Central memory CD4-positive, alpha-beta T cell (primary cell): ENCODE results near the gene UNKL.

Source experiments
- DNase-seq: peaks from one replicate; pipeline ENCODE4 v3.0.0; 2022

The UNKL gene

GRCh38 chr16:1430759-1431496 lies 16.4 kb upstream of the UNKL start, which contains the start of gene PERCC1:
TSS of gene PERCC1 (plus strand) at chr16:1431078. CDS start at chr16:1432594, 1,516 bp downstream.
- no peak for DNase-seq

GRCh38 chr16:1430214-1430758 lies 15.8 kb upstream of the UNKL start:
- DNase-seq: no peak

- no peak for DNase-seq
Observed at GRCh38 chr16:1429631-1430030, 15.1 kb upstream of the UNKL start.

GRCh38 chr16:1429012-1429411 lies 14.5 kb upstream of the UNKL start:
- DNase-seq: no peak

- no peak for DNase-seq
Observed at GRCh38 chr16:1428511-1428910, 14.0 kb upstream of the UNKL start.

- DNase-seq: no peak
Observed at GRCh38 chr16:1427473-1428461, 13.3 kb upstream of the UNKL start.

GRCh38 chr16:1426734-1427471 lies 12.4 kb upstream of the UNKL start:
- no peak for DNase-seq

- DNase-seq: no peak
Observed at GRCh38 chr16:1425616-1426370, 11.3 kb upstream of the UNKL start.

- no peak for DNase-seq
Observed at GRCh38 chr16:1424028-1424427, 9.5 kb upstream of the UNKL start.

GRCh38 chr16:1422076-1422475 lies 7.6 kb upstream of the UNKL start:
- DNase-seq: no peak

GRCh38 chr16:1420111-1420539 lies 5.6 kb upstream of the UNKL start:
- no peak for DNase-seq

- no peak for DNase-seq
Observed at GRCh38 chr16:1416521-1416941, 2.0 kb upstream of the UNKL start.

- DNase-seq: peak; percentile 48
Observed at GRCh38 chr16:1413684-1414531, 596 bp downstream of the UNKL start.

GRCh38 chr16:1412847-1413246 lies 1.7 kb downstream of the UNKL start:
- no peak for DNase-seq

GRCh38 chr16:1408171-1408837 lies 6.2 kb downstream of the UNKL start:
- peak; percentile 89 for DNase-seq

- no peak for DNase-seq
Observed at GRCh38 chr16:1407753-1408152, 6.8 kb downstream of the UNKL start.

GRCh38 chr16:1403733-1404132 lies 10.8 kb downstream of the UNKL start:
- DNase-seq: no peak

GRCh38 chr16:1403036-1403435 lies 11.5 kb downstream of the UNKL start:
- DNase-seq: no peak

GRCh38 chr16:1401758-1402154 lies 12.7 kb downstream of the UNKL start:
- no peak for DNase-seq

- no peak for DNase-seq
Observed at GRCh38 chr16:1401061-1401757, 13.3 kb downstream of the UNKL start.
